Upper lobe of left lung (tissue), 4 donors: ENCODE data around the gene C2.

Experiments used
- EP300 ChIP-seq, 4 donors: sonication (generic); formaldehyde crosslinking; IDR thresholded peaks; one replicate each; pipeline ENCODE4 v1.5.1; 2017; ENCODE audit warnings: antibody characterized with exemption in 4 of 4, control low read depth in 2 of 4
- POLR2A ChIP-seq, 4 donors: fragments of 450-650 bp; IDR thresholded peaks; one replicate each; pipeline ENCODE4 v1.5.1; 2016 to 2017; ENCODE audit warnings: antibody characterized with exemption in 4 of 4, mild to moderate bottlenecking in 2 of 4
- TF ChIP-seq, protein P1 (sequence below), 6 experiments: fragments of 450-650 bp in 4 of 6; fragments of 200-600 bp in 2 of 6; sonication (generic) in 2 of 6; IDR thresholded peaks; one replicate each; pipeline ENCODE4 v1.5.1; 2016 to 2019; ENCODE audit warnings: antibody characterized with exemption in 6 of 6

DNA sequence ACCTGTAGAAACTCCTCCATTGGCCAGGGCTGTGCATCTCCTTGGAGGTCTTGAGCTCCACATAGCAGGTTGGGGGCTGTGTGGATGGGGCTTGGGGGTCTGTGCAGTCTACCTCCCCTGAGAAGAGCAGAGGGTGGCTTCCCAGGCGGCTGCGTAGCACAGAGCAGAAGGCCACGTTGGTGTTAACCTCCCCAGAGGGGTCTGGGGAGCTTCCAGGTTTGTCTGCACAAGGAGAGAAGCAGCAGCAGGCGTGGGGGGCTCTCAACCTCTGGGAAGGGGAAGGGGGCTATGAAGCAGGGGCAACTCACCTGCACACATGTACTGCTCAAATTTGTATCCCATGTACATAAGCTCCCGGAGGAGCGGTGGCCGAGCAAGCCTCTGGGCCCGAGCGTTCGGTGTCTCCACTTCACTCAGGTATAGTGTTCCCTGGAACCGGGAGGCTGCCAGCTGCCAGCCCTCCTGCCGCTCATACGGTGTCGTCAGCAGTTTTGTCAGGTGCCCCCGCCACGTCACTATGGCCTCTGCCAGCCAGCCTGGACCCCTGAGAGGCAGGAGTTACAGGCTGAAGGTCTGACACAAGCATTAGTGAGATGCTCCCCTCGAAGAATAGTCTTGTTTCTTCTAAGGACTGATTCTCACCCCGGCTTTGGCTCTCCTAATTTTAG lies 43.2 kb downstream of the C2 start:
- TF ChIP-seq, protein P1, sequence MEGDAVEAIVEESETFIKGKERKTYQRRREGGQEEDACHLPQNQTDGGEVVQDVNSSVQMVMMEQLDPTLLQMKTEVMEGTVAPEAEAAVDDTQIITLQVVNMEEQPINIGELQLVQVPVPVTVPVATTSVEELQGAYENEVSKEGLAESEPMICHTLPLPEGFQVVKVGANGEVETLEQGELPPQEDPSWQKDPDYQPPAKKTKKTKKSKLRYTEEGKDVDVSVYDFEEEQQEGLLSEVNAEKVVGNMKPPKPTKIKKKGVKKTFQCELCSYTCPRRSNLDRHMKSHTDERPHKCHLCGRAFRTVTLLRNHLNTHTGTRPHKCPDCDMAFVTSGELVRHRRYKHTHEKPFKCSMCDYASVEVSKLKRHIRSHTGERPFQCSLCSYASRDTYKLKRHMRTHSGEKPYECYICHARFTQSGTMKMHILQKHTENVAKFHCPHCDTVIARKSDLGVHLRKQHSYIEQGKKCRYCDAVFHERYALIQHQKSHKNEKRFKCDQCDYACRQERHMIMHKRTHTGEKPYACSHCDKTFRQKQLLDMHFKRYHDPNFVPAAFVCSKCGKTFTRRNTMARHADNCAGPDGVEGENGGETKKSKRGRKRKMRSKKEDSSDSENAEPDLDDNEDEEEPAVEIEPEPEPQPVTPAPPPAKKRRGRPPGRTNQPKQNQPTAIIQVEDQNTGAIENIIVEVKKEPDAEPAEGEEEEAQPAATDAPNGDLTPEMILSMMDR (IDR thresholded peaks at IDR 0.05), result no peak
- no peak for TF ChIP-seq EP300 (IDR thresholded peaks at IDR 0.05)
- no peak for TF ChIP-seq POLR2A (IDR thresholded peaks at IDR 0.05)
